SU-DHL-6 (cell line): ENCODE data around the gene DOLK.
A peak's percentile ranks its signal among the peaks of the same experiment; 100 is the strongest.

ENCODE experiments used
- H2AFZ ChIP-seq: fragments of 200-600 bp; sonication (generic); 2 replicates; pipeline ENCODE4 v1.6.1; 2014; ENCODE audit warnings: low read depth, mild to moderate bottlenecking, moderate library complexity, mixed read lengths, antibody characterized with exemption, low read length; ENCODE audit not compliant: severe bottlenecking
- H3F3A ChIP-seq: fragments of 200-600 bp; shearing (Covaris generic); 2 replicates; pipeline ENCODE4 v1.6.0; 2016; ENCODE audit warnings: antibody characterized with exemption, mild to moderate bottlenecking; ENCODE audit not compliant: insufficient read depth
- H3K27ac ChIP-seq: fragments of 200-600 bp; sonication (generic); 2 replicates; pipeline ENCODE4 v1.5.1; 2016; ENCODE audit warnings: low read depth, mild to moderate bottlenecking, low read length, moderate library complexity, mixed read lengths
- H3K27me3 ChIP-seq: fragments of 200-600 bp; sonication (generic), shearing (Covaris generic); 2 replicates; pipeline ENCODE4 v1.6.0; 2014; ENCODE audit warnings: mild to moderate bottlenecking, low read length
- H3K36me3 ChIP-seq: fragments of 200-600 bp; sonication (generic); 2 replicates; pipeline ENCODE4 v1.6.1; 2014; ENCODE audit warnings: mild to moderate bottlenecking, low read length, mixed read lengths
- H3K4me2 ChIP-seq: fragments of 300-600, 200-600 bp; shearing (Covaris generic), sonication (generic); 2 replicates; pipeline ENCODE4 v1.6.0; 2014; ENCODE audit warnings: low read length, low read depth, mild to moderate bottlenecking; ENCODE audit not compliant: poor library complexity, severe bottlenecking
- H3K4me3 ChIP-seq: fragments of 200-600 bp; sonication (generic); 2 replicates; pipeline ENCODE4 v1.5.1; 2014; ENCODE audit warnings: antibody characterized with exemption, low read length, mild to moderate bottlenecking, mixed read lengths; ENCODE audit not compliant: insufficient read depth, poor library complexity, severe bottlenecking
- H3K79me2 ChIP-seq: fragments of 200-600 bp; sonication (generic); 2 replicates; pipeline ENCODE4 v1.6.1; 2014; ENCODE audit warnings: mild to moderate bottlenecking, low read length, moderate library complexity; ENCODE audit not compliant: insufficient read depth
- H3K9ac ChIP-seq: fragments of 200-600 bp; sonication (generic); 2 replicates; pipeline ENCODE4 v1.7.0; 2014; ENCODE audit warnings: mild to moderate bottlenecking, low read length
- H3K9me2 ChIP-seq: fragments of 200-600 bp; sonication (generic); replicated peaks from 2 replicates; pipeline ENCODE4 v1.6.1; 2014; ENCODE audit warnings: low read length; ENCODE audit not compliant: insufficient read depth
- H3K9me3 ChIP-seq: fragments of 200-600 bp; sonication (generic); 2 replicates; pipeline ENCODE4 v1.6.1; 2014; ENCODE audit warnings: low read length, mixed read lengths; ENCODE audit not compliant: insufficient read depth
- H4K20me1 ChIP-seq: fragments of 200-600 bp; sonication (generic); 2 replicates; pipeline ENCODE4 v1.6.1; 2014; ENCODE audit warnings: low read depth, mild to moderate bottlenecking, antibody characterized with exemption, low read length, moderate library complexity, mixed read lengths
- CTCF ChIP-seq: fragments of 200-600 bp; sonication (generic); IDR thresholded peaks from one replicate; pipeline ENCODE4 v1.5.1; 2017; ENCODE audit warnings: antibody characterized with exemption, mild to moderate bottlenecking, low read length, moderate library complexity; ENCODE audit not compliant: insufficient read depth, poor library complexity, severe bottlenecking
- EZH2phosphoT487 ChIP-seq: fragments of 200-600 bp; sonication (generic), shearing (Covaris generic); conservative IDR thresholded peaks from 2 replicates; pipeline ENCODE4 v1.6.1; 2018; ENCODE audit warnings: mild to moderate bottlenecking, antibody characterized with exemption, low read length, moderate library complexity, mixed read lengths

The DOLK gene

DNA sequence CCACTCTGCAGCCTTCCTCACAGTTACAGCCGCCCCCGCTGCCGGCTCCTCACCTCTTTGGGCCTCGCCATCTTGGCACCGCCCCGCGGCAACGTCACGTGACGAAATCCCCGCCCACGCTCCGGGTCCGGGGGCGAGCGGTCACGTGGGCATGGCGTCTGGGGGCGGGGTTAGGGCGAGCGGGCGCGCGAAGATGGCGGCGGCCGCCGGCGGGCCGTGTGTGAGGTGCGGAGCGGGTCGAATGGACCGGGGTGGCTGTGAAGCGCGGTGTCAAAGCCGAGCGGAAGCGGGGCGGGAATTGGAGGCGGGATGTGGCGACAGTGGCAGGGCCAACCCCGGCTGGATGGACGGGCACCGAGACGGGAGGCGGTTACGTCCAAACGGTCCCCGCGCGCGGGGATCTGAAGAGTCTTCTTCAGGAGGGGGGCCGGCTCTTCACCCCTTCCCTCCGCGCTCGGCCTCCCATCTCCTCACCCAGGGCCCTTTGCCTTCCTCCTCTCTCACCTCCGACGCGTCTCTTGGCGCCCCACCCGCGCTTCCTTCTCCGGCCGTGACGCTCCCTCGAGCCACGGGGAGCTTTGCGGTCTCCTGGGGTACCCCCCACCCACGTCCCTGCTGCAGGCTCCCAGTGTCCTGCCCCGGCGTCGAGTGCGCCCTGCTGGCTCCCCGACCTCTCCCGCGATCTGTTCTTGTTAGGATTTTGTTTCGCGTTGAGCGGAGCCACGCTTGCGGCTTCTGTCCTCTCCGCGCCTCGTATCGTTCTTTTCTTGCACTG lies at the start of gene DOLK, which contains the start of gene NUP188:
TSS of gene DOLK (minus strand) at position 77 of the 775 bp plus-strand sequence. CDS start 300 bp downstream, outside the sequence.
TSS of gene NUP188 (plus strand) at position 173 of the 775 bp plus-strand sequence. CDS start at position 194, 21 bp downstream.
- H3K9ac ChIP-seq = peak within 1 kb of the TSS; percentile 97
- no peak for TF ChIP-seq EZH2phosphoT487
- TF ChIP-seq CTCF = no peak
- peak within 1 kb of the TSS; percentile 76 for H3K27ac ChIP-seq
- H3K36me3 ChIP-seq = no peaks in the 10 kb centered on the region
- H4K20me1 ChIP-seq = no peaks in the 10 kb centered on the region
- peak within 1 kb of the TSS; percentile 91 for H3K4me3 ChIP-seq
- H3F3A ChIP-seq = no peaks in the 10 kb centered on the region
- H3K27me3 ChIP-seq = no peaks in the 10 kb centered on the region
- no peaks in the 10 kb centered on the region for H3K9me3 ChIP-seq
- no peaks in the 10 kb centered on the region for H3K9me2 ChIP-seq
- peaks cover 42% of the 10 kb centered on the region for H3K79me2 ChIP-seq
- peak within 1 kb of the TSS; percentile 85 for H2AFZ ChIP-seq
- H3K4me2 ChIP-seq = peak within 1 kb of the TSS; percentile 78

DNA sequence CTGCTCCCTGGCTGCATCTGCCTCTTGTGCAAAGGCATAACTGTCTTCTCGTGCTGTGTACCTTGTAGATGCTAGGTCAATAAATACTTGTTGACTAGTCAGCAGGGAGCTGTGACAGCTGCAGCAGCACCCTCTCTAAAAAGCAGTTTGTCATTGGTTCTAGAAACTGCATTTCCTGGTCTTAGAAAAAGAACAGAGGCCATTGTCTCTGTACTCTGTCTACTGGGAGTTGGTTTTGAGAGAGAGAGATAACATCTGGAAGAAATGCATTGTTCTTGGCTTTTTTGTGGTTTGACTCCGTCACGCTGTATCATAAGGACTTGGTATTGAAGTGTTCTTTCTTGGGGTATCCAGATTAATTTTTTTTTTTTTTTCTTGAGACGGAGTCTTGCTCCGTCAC lies 48.4 kb upstream of the DOLK start:
- Histone ChIP-seq H3K27me3 (no peaks in the 10 kb centered on the region), H3K79me2 (no peaks in the 10 kb centered on the region), H3K9ac (no peak overlapping the region), H3K9me3 (no peaks in the 10 kb centered on the region), H3K9me2 (no peaks in the 10 kb centered on the region), H3F3A (no peaks in the 10 kb centered on the region), H3K36me3 (peaks cover 34% of the 10 kb centered on the region), H3K27ac (no peak overlapping the region), H2AFZ (no peak overlapping the region), H4K20me1 (no peaks in the 10 kb centered on the region), H3K4me3 (no peak overlapping the region), H3K4me2 (no peak overlapping the region)
- TF ChIP-seq EZH2phosphoT487 (no peak), CTCF (no peak)

DNA sequence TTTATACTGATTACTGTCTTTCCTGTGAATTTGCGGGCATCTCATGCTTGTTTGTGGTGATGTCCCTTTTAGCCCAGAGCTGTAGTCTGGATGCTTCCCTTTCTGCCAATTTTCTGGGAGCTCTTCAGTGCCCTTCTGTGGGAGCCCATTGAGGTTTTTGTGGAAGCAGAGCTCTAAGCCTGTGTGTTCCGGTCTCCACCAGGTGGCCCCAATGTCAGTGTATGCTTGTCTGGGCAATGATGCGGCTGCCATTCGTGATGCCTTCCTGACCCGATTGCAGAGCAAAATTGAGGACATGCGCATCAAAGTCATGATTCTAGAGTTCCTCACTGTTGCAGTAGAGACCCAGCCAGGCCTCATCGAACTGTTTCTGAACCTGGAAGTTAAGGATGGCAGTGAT lies 45.6 kb upstream of the DOLK start:
- Histone ChIP-seq H3K9ac (no peak overlapping the region), H3K79me2 (no peaks in the 10 kb centered on the region), H3F3A (no peaks in the 10 kb centered on the region), H3K36me3 (peaks cover 35% of the 10 kb centered on the region), H3K27me3 (no peaks in the 10 kb centered on the region), H3K9me2 (no peaks in the 10 kb centered on the region), H3K4me3 (no peak overlapping the region), H2AFZ (no peak overlapping the region), H3K9me3 (no peaks in the 10 kb centered on the region), H3K27ac (no peak overlapping the region), H3K4me2 (no peak overlapping the region), H4K20me1 (no peaks in the 10 kb centered on the region)
- TF ChIP-seq EZH2phosphoT487 (no peak), CTCF (no peak)
